Uterus (tissue), 4 donors: ENCODE results near the gene SFXN1. TPM values are rescaled to one million over a fixed set of nuclear protein-coding genes. Genes with fewer than 3 reads are reported as not detected.

Experiments
- DNase-seq, 2 donors: peaks; one replicate each; pipeline ENCODE4 v3.0.0-alpha.2; 2019 to 2020
- H3K27ac ChIP-seq, 2 donors: fragments of 200-600 bp; sonication (generic); 1 replicate in 1 of 2; 2 replicates in 1 of 2; pipeline ENCODE4 v1.5.1; 2016 to 2018
- H3K27me3 ChIP-seq, 2 donors: fragments of 200-600 bp; sonication (generic); one replicate each; pipeline ENCODE4 v1.5.1; 2018 to 2019; ENCODE audit warnings: control low read depth in 1 of 2
- H3K36me3 ChIP-seq, 2 donors: fragments of 200-600 bp; sonication (generic); one replicate each; pipeline ENCODE4 v1.5.1; 2019; ENCODE audit warnings: control low read depth in 1 of 2
- H3K4me1 ChIP-seq, 2 donors: fragments of 200-600 bp; sonication (generic); one replicate each; pipeline ENCODE4 v1.5.1; 2018 to 2019; ENCODE audit warnings: control low read depth in 1 of 2
- H3K4me3 ChIP-seq, 2 donors: fragments of 200-600 bp; sonication (generic); 1 replicate in 1 of 2; 2 replicates in 1 of 2; pipeline ENCODE4 v1.5.1; 2018 to 2019; ENCODE audit warnings: mild to moderate bottlenecking in 1 of 2
- H3K9me3 ChIP-seq, 2 donors: fragments of 200-600 bp; sonication (generic); one replicate each; pipeline ENCODE4 v1.5.1; 2019; ENCODE audit warnings: control low read depth in 1 of 2
- POLR2A ChIP-seq, 2 donors: fragments of 450-650 bp; IDR thresholded peaks; one replicate each; pipeline ENCODE4 v1.6.1; 2016; ENCODE audit warnings: antibody characterized with exemption in 2 of 2, mild to moderate bottlenecking in 1 of 2, moderate library complexity in 1 of 2
- intact Hi-C: fragments of 100-400 bp; cut with DNase I; formaldehyde crosslinking; loops from one replicate; pipeline ENCODE4 v1.15.1; 2023; ENCODE audit warnings: low total_unique reads
- total RNA-seq, 4 donors: library from RNA; depleted of rRNA in 3 of 4; stranded (reverse); fragments of >200 nt in 3 of 4; gene quantifications; one replicate each; pipeline versions ENCODE4 v1.1.0 to v1.2.4, GENCODE V29; 2014 to 2023
- TF ChIP-seq, protein P1 (sequence below), 4 experiments: fragments of 200-600 bp in 2 of 4; fragments of 450-650 bp in 2 of 4; sonication (generic) in 2 of 4; IDR thresholded peaks; one replicate each; pipeline ENCODE4 v1.5.1; 2016 to 2019; ENCODE audit warnings: antibody characterized with exemption in 4 of 4, mild to moderate bottlenecking in 2 of 4, moderate library complexity in 1 of 4
- donor health status: DM: yes; HTN: yes; CAD: no.

Gene SFXN1
- total RNA-seq, 4 donors from 2014 or later: 4.9 to 63.5 (median 42.3) TPM

DNA sequence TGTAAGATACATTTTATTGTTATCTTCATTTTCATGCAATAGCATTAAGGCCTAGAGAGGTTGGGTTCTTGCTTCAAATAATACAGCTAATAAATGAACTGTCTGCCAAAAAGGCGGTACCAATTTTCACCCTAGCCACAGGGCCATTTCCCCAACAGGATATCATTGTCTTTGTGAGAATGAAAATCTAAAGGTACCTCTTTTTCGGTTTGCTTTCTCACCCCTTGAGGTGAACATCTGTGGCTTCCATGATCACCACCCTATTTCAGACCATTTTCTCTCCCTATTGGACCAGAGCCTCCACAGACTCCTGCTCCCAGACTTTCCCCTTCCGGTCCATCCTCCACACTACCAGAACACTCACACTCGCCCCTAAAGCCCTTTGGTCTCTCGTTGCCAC is 60.2 kb downstream of the SFXN1 start:
- no peaks in the 10 kb centered on the region for H3K36me3 ChIP-seq
- no peak overlapping the region for H3K4me3 ChIP-seq
- H3K9me3 ChIP-seq: no peaks in the 10 kb centered on the region
- no peaks in the 10 kb centered on the region for H3K27me3 ChIP-seq
- H3K4me1 ChIP-seq: no peaks in the 10 kb centered on the region
- TF ChIP-seq POLR2A (IDR thresholded peaks at IDR 0.05): no peak
- TF ChIP-seq, protein P1, sequence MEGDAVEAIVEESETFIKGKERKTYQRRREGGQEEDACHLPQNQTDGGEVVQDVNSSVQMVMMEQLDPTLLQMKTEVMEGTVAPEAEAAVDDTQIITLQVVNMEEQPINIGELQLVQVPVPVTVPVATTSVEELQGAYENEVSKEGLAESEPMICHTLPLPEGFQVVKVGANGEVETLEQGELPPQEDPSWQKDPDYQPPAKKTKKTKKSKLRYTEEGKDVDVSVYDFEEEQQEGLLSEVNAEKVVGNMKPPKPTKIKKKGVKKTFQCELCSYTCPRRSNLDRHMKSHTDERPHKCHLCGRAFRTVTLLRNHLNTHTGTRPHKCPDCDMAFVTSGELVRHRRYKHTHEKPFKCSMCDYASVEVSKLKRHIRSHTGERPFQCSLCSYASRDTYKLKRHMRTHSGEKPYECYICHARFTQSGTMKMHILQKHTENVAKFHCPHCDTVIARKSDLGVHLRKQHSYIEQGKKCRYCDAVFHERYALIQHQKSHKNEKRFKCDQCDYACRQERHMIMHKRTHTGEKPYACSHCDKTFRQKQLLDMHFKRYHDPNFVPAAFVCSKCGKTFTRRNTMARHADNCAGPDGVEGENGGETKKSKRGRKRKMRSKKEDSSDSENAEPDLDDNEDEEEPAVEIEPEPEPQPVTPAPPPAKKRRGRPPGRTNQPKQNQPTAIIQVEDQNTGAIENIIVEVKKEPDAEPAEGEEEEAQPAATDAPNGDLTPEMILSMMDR (IDR thresholded peaks at IDR 0.05): no peak
- no peak overlapping the region for H3K27ac ChIP-seq
- intact Hi-C loops: no loop called here
- DNase-seq: no peak

DNA sequence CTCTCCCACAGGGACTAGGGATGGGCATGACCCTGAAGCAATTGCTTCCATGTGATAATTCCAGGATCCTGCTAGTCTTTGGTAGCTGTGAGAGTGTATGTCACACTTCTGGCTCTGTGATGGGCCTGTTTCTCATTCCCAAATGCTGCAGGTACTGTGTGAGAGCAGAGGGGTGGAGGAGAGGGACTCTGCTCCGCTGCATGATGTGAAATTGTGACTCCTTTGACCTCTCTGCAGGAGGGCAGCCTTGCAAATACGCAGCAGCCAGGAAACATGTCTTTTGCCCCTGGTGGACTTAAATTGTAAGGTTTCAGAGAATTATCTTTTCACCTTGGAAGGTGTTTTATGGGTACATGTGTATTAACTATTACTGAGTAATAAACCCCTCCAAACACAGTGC is 61.6 kb downstream of the SFXN1 start:
- DNase-seq: no peak
- no peaks in the 10 kb centered on the region for H3K9me3 ChIP-seq
- H3K27ac ChIP-seq: no peak overlapping the region
- no peaks in the 10 kb centered on the region for H3K36me3 ChIP-seq
- H3K4me1 ChIP-seq: no peaks in the 10 kb centered on the region
- H3K27me3 ChIP-seq: no peaks in the 10 kb centered on the region
- intact Hi-C loops: no loop called here
- H3K4me3 ChIP-seq: no peak overlapping the region
- TF ChIP-seq, protein P1 (IDR thresholded peaks at IDR 0.05): no peak
- no peak for TF ChIP-seq POLR2A (IDR thresholded peaks at IDR 0.05)

DNA sequence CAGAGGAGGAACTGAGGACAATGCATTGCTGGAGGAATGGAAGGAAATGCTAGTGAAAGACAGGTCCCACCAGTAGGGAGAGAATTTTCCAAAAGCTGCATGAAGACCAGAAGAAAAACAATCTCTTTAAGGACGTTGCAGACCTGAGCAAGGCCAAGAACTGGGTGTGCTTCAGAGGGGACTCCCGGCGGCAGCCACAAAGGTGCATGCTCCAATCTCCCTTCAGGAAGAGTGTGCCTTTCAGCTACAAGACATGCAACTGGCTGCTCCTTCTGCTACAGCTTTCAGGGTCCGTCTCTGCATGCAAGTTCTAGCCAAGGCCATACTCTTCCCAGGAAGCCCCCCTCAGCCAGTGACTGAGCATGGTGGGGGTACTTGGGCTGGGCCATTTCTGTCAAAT is 62.9 kb downstream of the SFXN1 start:
- TF ChIP-seq POLR2A (IDR thresholded peaks at IDR 0.05): no peak
- TF ChIP-seq, protein P1 (IDR thresholded peaks at IDR 0.05): no peak
- intact Hi-C loops: no loop called here
- no peak overlapping the region for H3K27ac ChIP-seq
- H3K4me1 ChIP-seq: no peaks in the 10 kb centered on the region
- H3K4me3 ChIP-seq: no peak overlapping the region
- H3K27me3 ChIP-seq: no peaks in the 10 kb centered on the region
- no peak for DNase-seq
- H3K9me3 ChIP-seq: no peaks in the 10 kb centered on the region
- H3K36me3 ChIP-seq: no peaks in the 10 kb centered on the region

DNA sequence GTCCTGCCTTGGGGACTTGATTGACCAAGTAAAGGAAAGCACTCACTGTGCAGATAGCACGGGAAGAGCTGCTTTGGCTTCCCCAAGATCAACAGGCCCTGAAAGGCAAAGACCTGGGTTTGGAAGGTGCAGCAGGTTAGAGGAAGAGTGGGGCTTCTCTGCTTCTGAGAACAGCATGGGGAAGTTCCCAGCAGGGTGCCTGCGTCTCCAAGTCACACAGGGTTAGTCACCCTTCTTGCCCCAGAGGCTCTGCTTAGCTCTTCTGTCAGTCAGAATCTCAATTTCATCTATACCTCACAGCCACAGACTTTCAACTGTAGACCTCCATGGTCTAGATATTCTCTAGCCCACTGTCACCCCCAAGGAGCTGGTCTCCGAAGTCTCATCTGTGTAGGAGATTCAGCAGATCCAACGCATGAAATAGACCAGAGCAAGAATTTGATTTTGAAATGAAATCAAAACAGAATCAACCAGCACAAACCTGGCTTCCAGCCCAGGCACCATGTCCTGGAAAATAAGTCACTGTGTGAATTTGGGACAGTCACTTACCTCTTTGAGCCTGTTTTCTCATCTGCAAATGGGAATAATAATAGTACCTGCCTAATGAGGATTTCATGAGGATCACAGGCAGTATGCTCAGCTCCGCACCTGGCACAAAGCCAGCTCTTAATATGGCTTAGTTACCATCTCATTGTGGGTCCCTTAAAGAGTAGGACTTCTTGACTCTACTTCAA is 64.0 kb downstream of the SFXN1 start:
- no peaks in the 10 kb centered on the region for H3K9me3 ChIP-seq
- no peak overlapping the region for H3K4me3 ChIP-seq
- H3K27me3 ChIP-seq: no peaks in the 10 kb centered on the region
- intact Hi-C loops: no loop called here
- no peak for TF ChIP-seq POLR2A (IDR thresholded peaks at IDR 0.05)
- TF ChIP-seq, protein P1 (IDR thresholded peaks at IDR 0.05): no peak
- no peaks in the 10 kb centered on the region for H3K36me3 ChIP-seq
- no peak overlapping the region for H3K27ac ChIP-seq
- DNase-seq: no peak
- H3K4me1 ChIP-seq: no peaks in the 10 kb centered on the region

DNA sequence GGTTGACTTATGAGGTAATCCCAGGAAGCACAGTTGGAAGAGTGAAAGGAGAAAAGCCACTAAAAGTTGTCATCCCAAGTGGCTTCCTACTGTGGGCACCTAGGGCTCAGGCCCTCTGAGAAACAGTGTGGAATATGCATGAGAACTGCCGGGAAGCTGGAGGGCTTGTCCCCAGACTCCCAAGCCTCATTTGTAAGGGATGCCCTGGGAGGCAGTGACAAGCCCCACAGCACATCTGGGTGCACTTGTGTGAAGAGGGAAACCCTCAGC is 64.5 kb downstream of the SFXN1 start:
- Histone ChIP-seq H3K27me3 (no peaks in the 10 kb centered on the region), H3K4me3 (no peak overlapping the region), H3K9me3 (no peaks in the 10 kb centered on the region), H3K4me1 (no peaks in the 10 kb centered on the region), H3K27ac (no peak overlapping the region), H3K36me3 (no peaks in the 10 kb centered on the region)
- no peak for TF ChIP-seq POLR2A (IDR thresholded peaks at IDR 0.05)
- TF ChIP-seq, protein P1 (IDR thresholded peaks at IDR 0.05): no peak
- DNase-seq: no peak
- intact Hi-C loops: no loop called here
